Lung (tissue), 12 donors: ENCODE data around the gene SETD2. TPM values are rescaled to one million over a fixed set of nuclear protein-coding genes. Genes with fewer than 3 reads are reported as not detected.
A peak's percentile ranks its signal among the peaks of the same experiment; 100 is the strongest.

Experiments used
- ATAC-seq: fragments of 200-7000 bp; cut with Tn5 transposase; one replicate; pipeline ENCODE4 v1.9.1; 2020; ENCODE audit warnings: moderate number of reproducible peaks; ENCODE audit not compliant: insufficient read depth, low FRiP score
- DNase-seq, 3 donors: peaks; one replicate each; pipeline ENCODE4 v3.0.0-alpha.2; 2013 to 2017
- H3K27ac ChIP-seq, 2 donors: one replicate each; pipeline ENCODE4 v1.5.1; 2013; ENCODE audit warnings: mild to moderate bottlenecking in 2 of 2, moderate library complexity in 2 of 2, control low read depth in 1 of 2, inconsistent platforms in 1 of 2, low read depth in 1 of 2, low read length in 1 of 2
- H3K27me3 ChIP-seq, 3 donors: one replicate each; pipeline ENCODE4 v1.5.1; 2013; ENCODE audit warnings: low read length in 2 of 3; ENCODE audit not compliant: control insufficient read depth in 3 of 3, insufficient read depth in 3 of 3
- H3K36me3 ChIP-seq, 4 donors: one replicate each; pipeline ENCODE4 v1.5.1; 2013; ENCODE audit warnings: low read length in 4 of 4, mild to moderate bottlenecking in 1 of 4, moderate library complexity in 1 of 4; ENCODE audit not compliant: control insufficient read depth in 4 of 4, insufficient read depth in 4 of 4
- H3K4me1 ChIP-seq, 5 donors: one replicate each; pipeline ENCODE4 v1.5.1; 2013; ENCODE audit warnings: low read length in 5 of 5, mild to moderate bottlenecking in 2 of 5, moderate library complexity in 1 of 5; ENCODE audit not compliant: control insufficient read depth in 5 of 5, insufficient read depth in 5 of 5
- H3K4me3 ChIP-seq: one replicate; pipeline ENCODE4 v1.5.1; 2013; ENCODE audit warnings: mild to moderate bottlenecking, control low read depth, moderate library complexity
- H3K9ac ChIP-seq, 2 donors: one replicate each; pipeline ENCODE4 v1.5.1; 2013; ENCODE audit warnings: low read length in 2 of 2, control low read depth in 1 of 2; ENCODE audit not compliant: insufficient read depth in 1 of 2
- H3K9me3 ChIP-seq, 4 donors: one replicate each; pipeline ENCODE4 v1.5.1; 2013; ENCODE audit warnings: low read length in 3 of 4, mild to moderate bottlenecking in 1 of 4, moderate library complexity in 1 of 4; ENCODE audit not compliant: control insufficient read depth in 4 of 4, insufficient read depth in 3 of 4
- CTCF ChIP-seq: IDR thresholded peaks from 2 replicates; pipeline ENCODE4 v1.5.1; 2012; ENCODE audit warnings: mild to moderate bottlenecking; ENCODE audit errors: control extremely low read depth, extremely low read depth
- WGBS, 2 donors: extraction: QIAGEN DNeasy Blood & Tissue Kit; methylation state at CpG; one replicate each; pipeline ENCODE4 v1.1.7; 2013; 5-methylcytosine and 5-hydroxymethylcytosine counted together
- polyA plus RNA-seq, 2 donors: library from polyadenylated mRNA; stranded (reverse); fragments of 200-250 nt; gene quantifications; one replicate each; pipeline ENCODE4 v1.2.1, GENCODE V29; 2013
- total RNA-seq, 2 donors: library from RNA; depleted of rRNA in 1 of 2; stranded (reverse); fragments of >200 nt in 1 of 2; gene quantifications; one replicate each; pipeline ENCODE4 v1.2.1, GENCODE V29; 2014 to 2021
- donor health status: control.
- donor health status: control.
- donor health status: Bipolar disorder and iron deficiency.
- donor health status: healthy.
- donor health status: DM: yes; HTN: yes; CAD: no.

SETD2 gene
- total and polyA plus RNA-seq, 4 donors = 10.4 to 107 (median 25.0) TPM

GRCh38 chr3:47020311-47020710, 143.6 kb downstream of the SETD2 start:
- peaks cover 0 to 9% (median 3%) of the 10 kb centered on the region in 5 donors for H3K4me1 ChIP-seq
- H3K36me3 ChIP-seq = peaks cover 16 to 26% (median 21%) of the 10 kb centered on the region in 4 donors
- ATAC-seq = no peak
- H3K9me3 ChIP-seq = no peaks in the 10 kb centered on the region
- no peak overlapping the region for H3K4me3 ChIP-seq
- H3K27me3 ChIP-seq = no peaks in the 10 kb centered on the region
- peak overlapping the region in 1 of 2 donors; percentile 11 for H3K27ac ChIP-seq
- TF ChIP-seq CTCF = no peak
- WGBS, 2 donors = 96 to 97% methylated on average over 4 of the region's 4 CpGs
- no peak for DNase-seq
- no peak overlapping the region for H3K9ac ChIP-seq

GRCh38 chr3:47019201-47019600, 144.7 kb downstream of the SETD2 start:
- 68 to 90% methylated on average over 1 of the region's 1 CpG for WGBS, 2 donors
- TF ChIP-seq CTCF = no peak
- Histone ChIP-seq H3K27me3 (no peaks in the 10 kb centered on the region), H3K36me3 (peaks cover 16 to 31% (median 23%) of the 10 kb centered on the region in 4 donors), H3K9me3 (no peaks in the 10 kb centered on the region), H3K27ac (no peak overlapping the region), H3K4me1 (peaks cover 0 to 9% (median 3%) of the 10 kb centered on the region in 5 donors), H3K4me3 (no peak overlapping the region), H3K9ac (no peak overlapping the region)
- DNase-seq = no peak
- no peak for ATAC-seq

GRCh38 chr3:47018269-47018611, 145.7 kb downstream of the SETD2 start:
- peaks cover 16 to 31% (median 24%) of the 10 kb centered on the region in 4 donors for H3K36me3 ChIP-seq
- H3K9me3 ChIP-seq = no peaks in the 10 kb centered on the region
- no peak for TF ChIP-seq CTCF
- peaks cover 0 to 9% (median 3%) of the 10 kb centered on the region in 5 donors for H3K4me1 ChIP-seq
- no peak overlapping the region for H3K27ac ChIP-seq
- ATAC-seq (no peak), DNase-seq (no peak)
- H3K4me3 ChIP-seq = no peak overlapping the region
- no peak overlapping the region for H3K9ac ChIP-seq
- H3K27me3 ChIP-seq = no peaks in the 10 kb centered on the region
